GM13976 (cell line): Measurements from ENCODE around the gene ZNF217.
"Not testable (repeated sequence)": the region's sequence is repeated elsewhere in the genome, so short reads cannot be mapped to it uniquely, and the experiment has no call there.

Experiments
- DNase-seq: peaks from one replicate; pipeline ENCODE4 v3.0.0; 2012; ENCODE audit warnings: low spot score
- in situ Hi-C: fragments of 300-500 bp; cut with MboI; formaldehyde crosslinking; loops from one replicate; pipeline ENCODE4 v1.12.0; 2022; ENCODE audit warnings: low sequenced_read_pairs, mixed read lengths, inconsistent platforms; ENCODE audit not compliant: unreplicated experiment
- TF ChIP-seq, protein P1 (sequence below): IDR thresholded peaks from 2 replicates; pipeline ENCODE4 v1.5.1; 2012; ENCODE audit warnings: borderline replicate concordance, mild to moderate bottlenecking; ENCODE audit not compliant: insufficient read depth; ENCODE audit errors: extremely low read depth, missing control alignments, control extremely low read depth

ZNF217 gene

DNA sequence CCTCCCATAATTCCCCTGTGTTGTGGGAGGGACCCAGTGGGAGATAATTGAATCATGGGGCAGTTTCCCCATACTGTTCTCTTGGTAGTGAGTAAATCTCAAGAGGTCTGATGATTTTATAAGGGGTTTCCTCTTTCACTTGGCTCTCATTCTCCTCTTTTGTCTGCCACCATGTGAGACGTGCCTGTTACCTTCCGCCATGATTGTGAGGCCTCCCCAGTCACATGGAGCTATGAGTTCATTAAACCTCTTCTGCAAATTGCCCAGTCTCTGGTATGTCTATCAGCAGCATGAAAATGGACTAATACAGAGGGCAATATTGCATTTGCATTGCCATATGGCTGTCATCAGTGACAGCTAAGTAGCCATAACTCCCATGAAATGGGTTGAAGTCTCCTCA lies 63.2 kb downstream of the ZNF217 start:
- TF ChIP-seq, protein P1, sequence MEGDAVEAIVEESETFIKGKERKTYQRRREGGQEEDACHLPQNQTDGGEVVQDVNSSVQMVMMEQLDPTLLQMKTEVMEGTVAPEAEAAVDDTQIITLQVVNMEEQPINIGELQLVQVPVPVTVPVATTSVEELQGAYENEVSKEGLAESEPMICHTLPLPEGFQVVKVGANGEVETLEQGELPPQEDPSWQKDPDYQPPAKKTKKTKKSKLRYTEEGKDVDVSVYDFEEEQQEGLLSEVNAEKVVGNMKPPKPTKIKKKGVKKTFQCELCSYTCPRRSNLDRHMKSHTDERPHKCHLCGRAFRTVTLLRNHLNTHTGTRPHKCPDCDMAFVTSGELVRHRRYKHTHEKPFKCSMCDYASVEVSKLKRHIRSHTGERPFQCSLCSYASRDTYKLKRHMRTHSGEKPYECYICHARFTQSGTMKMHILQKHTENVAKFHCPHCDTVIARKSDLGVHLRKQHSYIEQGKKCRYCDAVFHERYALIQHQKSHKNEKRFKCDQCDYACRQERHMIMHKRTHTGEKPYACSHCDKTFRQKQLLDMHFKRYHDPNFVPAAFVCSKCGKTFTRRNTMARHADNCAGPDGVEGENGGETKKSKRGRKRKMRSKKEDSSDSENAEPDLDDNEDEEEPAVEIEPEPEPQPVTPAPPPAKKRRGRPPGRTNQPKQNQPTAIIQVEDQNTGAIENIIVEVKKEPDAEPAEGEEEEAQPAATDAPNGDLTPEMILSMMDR = no peak
- in situ Hi-C loops = loop anchor here (25.0 kb wide), 1 partner anchor 118 kb away; no protein-coding TSS in a partner anchor
- no peak for DNase-seq

DNA sequence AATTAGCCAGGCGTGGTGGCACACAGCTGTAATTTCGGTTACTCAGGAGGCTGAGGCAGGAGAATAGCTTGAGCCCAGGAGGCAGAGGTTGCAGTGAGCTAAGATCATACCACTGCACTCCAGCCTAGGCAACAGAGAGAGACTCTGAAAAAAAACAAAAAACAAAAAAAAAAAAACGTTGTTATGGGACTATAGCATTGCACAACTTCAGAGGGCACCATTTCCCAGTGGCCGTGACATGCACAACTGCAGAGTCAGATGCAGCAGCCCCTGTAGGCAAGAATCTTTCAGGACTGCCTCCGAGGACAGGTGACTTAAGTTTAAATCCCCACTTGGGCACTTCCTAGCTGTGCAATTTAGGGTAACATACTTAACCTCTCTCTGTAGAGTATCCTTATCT lies 64.0 kb downstream of the ZNF217 start:
- DNase-seq = no peak
- TF ChIP-seq, protein P1 = no peak
- in situ Hi-C loops = loop anchor here (25.0 kb wide), 1 partner anchor 117 kb away; no protein-coding TSS in a partner anchor

DNA sequence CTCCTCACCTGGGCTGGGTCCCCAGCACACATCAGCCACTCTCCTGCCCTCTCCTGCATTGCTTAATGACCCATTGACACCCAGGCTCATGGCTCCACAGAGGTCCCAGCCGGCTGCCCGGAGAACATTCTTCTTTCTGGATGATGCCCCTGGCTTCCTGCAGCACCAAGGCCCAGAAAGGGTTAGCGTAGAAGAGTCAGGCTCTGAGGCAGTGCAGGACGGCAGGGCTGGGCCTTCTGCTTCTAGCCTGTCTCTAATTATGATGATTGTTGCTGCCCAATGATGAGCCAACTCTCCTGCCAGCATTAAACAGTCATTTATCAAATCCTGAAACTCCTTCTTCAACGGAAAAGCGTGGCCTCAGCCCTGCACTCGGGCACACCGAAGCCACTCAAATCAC lies 66.4 kb downstream of the ZNF217 start:
- in situ Hi-C loops = loop anchor here (25.0 kb wide), 1 partner anchor 115 kb away; no protein-coding TSS in a partner anchor
- TF ChIP-seq, protein P1 = no peak
- no peak for DNase-seq

DNA sequence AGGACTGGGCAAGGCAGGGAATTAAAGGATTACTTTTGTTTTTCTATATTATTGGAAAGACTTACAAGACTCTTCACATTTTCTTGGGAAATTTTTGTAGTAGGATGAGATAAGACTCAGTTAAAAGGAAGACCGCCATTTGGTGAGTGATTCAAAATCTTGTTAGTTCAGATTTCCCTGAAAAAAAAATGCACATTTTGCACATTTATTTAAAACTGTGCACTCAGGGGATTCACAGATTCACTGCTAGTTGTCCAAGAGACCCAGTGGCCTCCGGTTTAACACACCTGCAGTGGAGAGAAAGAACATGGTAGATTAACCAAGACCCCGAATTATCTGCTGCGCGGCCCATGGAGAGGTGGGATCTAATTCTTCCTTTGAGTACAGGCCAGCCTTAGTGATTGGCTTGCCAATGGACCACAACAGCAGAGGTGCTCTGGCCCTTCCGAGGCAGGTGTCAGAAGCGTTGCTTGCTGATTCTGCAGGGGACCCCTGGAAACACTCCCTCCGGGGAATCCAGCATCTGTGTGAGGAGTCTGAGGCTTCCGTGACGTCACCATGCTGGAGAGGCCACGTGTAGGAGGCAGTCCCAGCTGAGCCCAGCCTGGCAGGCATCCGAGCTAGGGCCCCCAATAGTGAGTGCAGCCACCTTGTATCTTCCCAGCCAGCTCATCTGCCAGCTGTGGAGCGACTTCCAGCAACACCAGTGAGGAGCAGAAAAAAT lies 68.9 kb downstream of the ZNF217 start:
- DNase-seq = no peak
- TF ChIP-seq, protein P1 = no peak
- in situ Hi-C loops = loop anchor here (25.0 kb wide), 1 partner anchor 112 kb away; no protein-coding TSS in a partner anchor

DNA sequence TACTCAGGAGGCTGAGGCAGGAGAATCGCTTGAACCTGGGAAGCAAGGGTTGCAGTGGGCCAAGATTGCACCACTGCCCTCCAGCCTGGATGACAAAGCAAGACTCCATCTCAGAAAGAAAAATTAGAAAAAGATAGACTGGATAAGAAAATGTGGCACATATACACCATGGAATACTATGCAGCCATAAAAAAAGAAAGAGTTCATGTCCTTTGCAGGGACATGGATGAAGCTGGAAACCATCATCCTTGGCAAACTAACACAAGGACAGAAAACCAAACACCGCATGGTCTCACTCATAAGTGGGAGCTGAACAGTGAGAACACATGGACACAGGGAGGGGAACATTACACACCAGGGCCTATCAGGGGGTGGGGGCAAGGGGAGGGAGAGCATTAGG lies 70.0 kb downstream of the ZNF217 start:
- in situ Hi-C loops, DNase-seq: not testable (repeated sequence)

DNA sequence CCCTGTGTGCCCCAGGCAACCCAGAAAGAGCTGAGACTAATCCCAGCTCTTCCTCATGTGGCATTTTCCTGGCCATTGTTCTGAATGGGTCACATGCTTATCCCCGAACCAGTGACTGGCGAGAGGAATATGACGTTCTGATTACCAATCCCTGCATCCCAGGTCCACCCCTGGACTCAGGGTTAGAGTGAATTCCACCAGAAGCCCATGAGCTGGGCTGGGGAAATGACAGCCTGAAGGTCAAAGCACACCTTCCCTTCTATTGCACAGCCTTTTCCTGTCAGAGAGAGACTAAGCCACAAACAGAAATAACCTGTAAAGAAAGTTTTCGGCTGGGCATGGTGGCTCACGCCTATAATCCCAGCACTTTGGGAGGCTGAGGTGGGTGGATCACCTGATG lies 70.9 kb downstream of the ZNF217 start:
- TF ChIP-seq, protein P1 = no peak
- in situ Hi-C loops = no loop called here
- DNase-seq = no peak

DNA sequence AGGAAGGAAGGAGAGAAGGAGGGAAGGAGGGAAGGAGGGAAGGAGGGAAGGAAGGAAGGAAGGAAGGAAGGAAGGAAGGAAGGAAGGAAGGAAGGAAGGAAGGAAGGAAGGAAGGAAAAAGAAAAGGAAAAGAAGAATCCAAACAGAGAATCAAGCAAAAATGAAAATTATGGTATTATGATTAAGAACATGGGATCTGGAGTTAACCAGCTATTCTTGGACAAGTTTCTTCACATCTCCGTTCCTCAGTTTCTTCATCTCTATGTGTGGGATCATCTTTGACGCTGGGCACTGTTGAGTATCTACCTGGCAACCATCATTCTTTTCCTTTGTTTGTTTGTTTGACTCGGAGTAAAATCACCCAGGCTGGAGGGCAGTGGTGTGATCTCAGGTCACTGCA lies 71.6 kb downstream of the ZNF217 start:
- in situ Hi-C loops = no loop called here
- DNase-seq = no peak
- TF ChIP-seq, protein P1 = no peak

DNA sequence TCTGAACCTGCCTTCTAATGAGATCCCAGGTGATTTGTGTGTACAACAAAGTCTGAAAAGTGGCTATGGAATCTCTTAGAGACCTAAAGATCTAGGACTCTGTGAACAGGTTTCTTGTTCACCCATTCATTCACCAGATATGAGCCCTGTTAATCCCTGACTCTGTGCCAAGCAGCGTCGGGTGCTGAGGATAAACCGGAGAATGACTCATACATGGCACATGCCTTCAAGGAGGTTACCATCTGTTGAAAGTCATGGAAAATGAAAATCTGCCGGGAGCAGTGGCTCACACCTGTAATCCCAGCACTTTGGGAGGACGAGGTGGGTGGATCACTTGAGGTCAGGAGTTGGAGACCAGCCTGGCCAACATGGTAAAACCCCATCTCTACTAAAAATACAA lies 72.2 kb downstream of the ZNF217 start:
- DNase-seq, in situ Hi-C loops: not testable (repeated sequence)
